ENCODE results near the gene TCF23.

The TCF23 gene

GRCh38 chr2:27179344-27180000 lies 30.7 kb downstream of the TCF23 start:
- no peak for TF ChIP-seq CTCF (IDR thresholded peaks at IDR 0.05; ENCODE audit: low read depth, low read length, missing control alignments)
- no peak for DNase-seq (ENCODE audit: extremely low read depth, low read depth)

GRCh38 chr2:27182346-27182745 lies 33.5 kb downstream of the TCF23 start:
- no peak overlapping the region for H3K4me3 ChIP-seq (replicated peaks; ENCODE audit: low read depth, low read length)
- DNase-seq (ENCODE audit: extremely low read depth, low read depth) = no peak
- TF ChIP-seq CTCF (IDR thresholded peaks at IDR 0.05; ENCODE audit: low read depth, low read length, missing control alignments) = no peak

More at GRCh38 chr2:27179344-27180000, 30.7 kb downstream of the TCF23 start:
- H3K4me3 ChIP-seq (replicated peaks; ENCODE audit: low read depth, low read length) = no peak overlapping the region

- TF ChIP-seq CTCF (IDR thresholded peaks at IDR 0.05; ENCODE audit: low read depth, low read length, missing control alignments) = no peak
- H3K4me3 ChIP-seq (replicated peaks; ENCODE audit: low read depth, low read length) = no peak overlapping the region
- no peak for DNase-seq (ENCODE audit: extremely low read depth, low read depth)
Observed at GRCh38 chr2:27184115-27184514, 35.3 kb downstream of the TCF23 start.

GRCh38 chr2:27185331-27186026 lies 36.7 kb downstream of the TCF23 start:
- H3K4me3 ChIP-seq (replicated peaks; ENCODE audit: low read depth, low read length) = no peak overlapping the region
- DNase-seq (ENCODE audit: extremely low read depth, low read depth) = no peak
- no peak for TF ChIP-seq CTCF (IDR thresholded peaks at IDR 0.05; ENCODE audit: low read depth, low read length, missing control alignments)

GRCh38 chr2:27186613-27187345 lies 38.0 kb downstream of the TCF23 start:
- no peak for DNase-seq (ENCODE audit: extremely low read depth, low read depth)
- no peak overlapping the region for H3K4me3 ChIP-seq (replicated peaks; ENCODE audit: low read depth, low read length)
- no peak for TF ChIP-seq CTCF (IDR thresholded peaks at IDR 0.05; ENCODE audit: low read depth, low read length, missing control alignments)

- DNase-seq (ENCODE audit: extremely low read depth, low read depth) = no peak
- no peak overlapping the region for H3K4me3 ChIP-seq (replicated peaks; ENCODE audit: low read depth, low read length)
- no peak for TF ChIP-seq CTCF (IDR thresholded peaks at IDR 0.05; ENCODE audit: low read depth, low read length, missing control alignments)
Observed at GRCh38 chr2:27189989-27190388, 41.2 kb downstream of the TCF23 start.

Measured in HFF-Myc (cell line).